ENCODE results near the gene HCFC1R1. TPM values are rescaled to one million over a fixed set of nuclear protein-coding genes. Genes with fewer than 3 reads are reported as not detected.

HCFC1R1 gene
- total RNA-seq, 1 experiment from 2014 or later, result 61.3 TPM

- Histone ChIP-seq H2BK5ac (ENCODE audit: insufficient read length, low read length) (no peak overlapping the region), H3K27ac (ENCODE audit: insufficient read length, low read depth, low read length) (no peak overlapping the region), H3K14ac (ENCODE audit: insufficient read depth, low read length) (no peak overlapping the region), H3K9ac (ENCODE audit: extremely low read depth, insufficient read length, low read length) (no peak overlapping the region), H2AFZ (ENCODE audit: low read length) (no peak overlapping the region), H2AK5ac (ENCODE audit: insufficient read length, low read length) (no peak overlapping the region), H3K18ac (ENCODE audit: insufficient read length, low read depth, low read length) (no peak overlapping the region), H4K8ac (replicated peaks; ENCODE audit: insufficient read length, low read depth, low read length) (no peak overlapping the region), H3K79me2 (ENCODE audit: insufficient read depth, low read length) (no peaks in the 10 kb centered on the region), H3K56ac (ENCODE audit: insufficient read length, low read depth, low read length) (no peak overlapping the region), H2BK120ac (ENCODE audit: low read depth, low read length, poor library complexity, severe bottlenecking) (no peak overlapping the region), H4K5ac (ENCODE audit: insufficient read length, low read depth, low read length) (no peak overlapping the region), H4K20me1 (ENCODE audit: control insufficient read depth, insufficient read depth, insufficient read length) (no peaks in the 10 kb centered on the region), H4K91ac (ENCODE audit: insufficient read length, low read depth, low read length) (no peak overlapping the region), H3T11ph (ENCODE audit: low read length) (no peak overlapping the region), H2BK15ac (ENCODE audit: low read depth, low read length) (no peak overlapping the region), H3K9me3 (ENCODE audit: control insufficient read depth, low read depth, low read length) (no peaks in the 10 kb centered on the region), H3K4me1 (ENCODE audit: insufficient read depth, low read length) (no peaks in the 10 kb centered on the region; the same call in 1 of the 2 replicates), H3K4ac (ENCODE audit: low read depth, low read length) (no peak overlapping the region), H3K27me3 (ENCODE audit: insufficient read depth, low read length) (no peaks in the 10 kb centered on the region), H2BK20ac (ENCODE audit: low read depth, low read length, poor library complexity, severe bottlenecking) (no peak overlapping the region), H3K79me1 (ENCODE audit: insufficient read depth, low read depth, low read length, poor library complexity, severe bottlenecking) (no peaks in the 10 kb centered on the region), H3K23ac (ENCODE audit: insufficient read length, low read depth, low read length) (no peak overlapping the region), H2BK12ac (ENCODE audit: insufficient read length, low read depth, low read length) (no peak overlapping the region), H3K4me2 (ENCODE audit: insufficient read depth, insufficient read length, low read length) (no peak overlapping the region), H3K23me2 (ENCODE audit: insufficient read length, low read depth, low read length, poor library complexity, severe bottlenecking) (no peaks in the 10 kb centered on the region)
- whole genome bisulfite sequencing (ENCODE audit: extremely low coverage, insufficient read length, low lambda C conversion rate), result no CpG with 5 or more reads among the region's 7 CpGs
- peaks cover 0 to 8% (median 0%) of the 10 kb centered on the region in 3 experiments; a peak in 3 of 7 replicates for H3K36me3 Mint-ChIP-seq (ENCODE audit: insufficient read depth in 1 of 3, low read depth in 3 of 3)
- no peak overlapping the region for H3K27ac Mint-ChIP-seq
- H3K9me3 Mint-ChIP-seq, result no peaks in the 10 kb centered on the region
- H3K27me3 Mint-ChIP-seq (ENCODE audit: low read depth), result peaks cover 17% of the 10 kb centered on the region
- TF ChIP-seq CTCF (conservative IDR thresholded peaks at IDR 0.05), result no peak
- peaks cover 23 to 31% of the 10 kb centered on the region in 2 experiments for H3K4me1 Mint-ChIP-seq
- no peak overlapping the region for H3K4me3 Mint-ChIP-seq
- no peak for DNase-seq
Observed at GRCh38 chr16:3073448-3073847, 49.7 kb upstream of the HCFC1R1 start.

All from H9 (cell line).